Measurements from ENCODE around the gene TPRX1. TPM values are rescaled to one million over a fixed set of nuclear protein-coding genes. Genes with fewer than 3 reads are reported as not detected.
A peak's percentile ranks its signal among the peaks of the same experiment; 100 is the strongest.
"Not testable (repeated sequence)": the region's sequence is repeated elsewhere in the genome, so short reads cannot be mapped to it uniquely, and the experiment has no call there.

Gene TPRX1
- polyA plus RNA-seq, 1 donor, result not detected

DNA sequence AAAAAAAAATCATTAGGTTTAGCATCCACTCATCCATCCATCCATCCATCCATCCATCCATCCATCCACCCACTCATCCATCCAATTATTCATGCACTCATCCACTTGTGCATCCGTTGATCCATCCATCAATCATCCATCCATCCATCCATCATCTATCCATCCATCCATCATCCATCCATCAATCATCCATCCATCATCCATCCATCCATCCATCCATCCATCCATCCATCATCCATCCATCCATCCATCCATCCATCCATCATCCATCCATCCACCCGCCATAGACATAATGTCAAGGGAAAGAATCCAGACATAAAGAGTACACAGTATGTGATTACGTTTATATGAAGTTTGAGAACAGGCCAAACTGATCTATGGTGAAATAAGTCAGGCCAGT is 34.8 kb downstream of the TPRX1 start:
- H3K27me3 ChIP-seq (ENCODE audit: control insufficient read depth, insufficient read depth, low read length), result no peaks in the 10 kb centered on the region
- 40% methylated on average over 1 of the region's 3 CpGs for WGBS (ENCODE audit: insufficient coverage, low lambda C conversion rate)
- no peaks in the 10 kb centered on the region for H3K36me3 ChIP-seq (ENCODE audit: control insufficient read depth, insufficient read depth, low read length)
- H3K27ac ChIP-seq (ENCODE audit: low read length), result no peak overlapping the region
- H3K4me3 ChIP-seq (ENCODE audit: low read length), result no peak overlapping the region
- H3K9me3 ChIP-seq (ENCODE audit: control insufficient read depth, low read depth, low read length), result no peaks in the 10 kb centered on the region
- no peak for DNase-seq
- no peaks in the 10 kb centered on the region for H3K4me1 ChIP-seq (ENCODE audit: control insufficient read depth, insufficient read depth, low read length)

GRCh38 chr19:47768604-47769003 is 35.7 kb downstream of the TPRX1 start:
- no peak for DNase-seq
- no peaks in the 10 kb centered on the region for H3K4me1 ChIP-seq (ENCODE audit: control insufficient read depth, insufficient read depth, low read length)
- H3K4me3 ChIP-seq (ENCODE audit: low read length), result no peak overlapping the region
- no peaks in the 10 kb centered on the region for H3K27me3 ChIP-seq (ENCODE audit: control insufficient read depth, insufficient read depth, low read length)
- no peak overlapping the region for H3K27ac ChIP-seq (ENCODE audit: low read length)
- no CpG with 5 or more reads among the region's 2 CpGs for WGBS (ENCODE audit: insufficient coverage, low lambda C conversion rate)
- no peaks in the 10 kb centered on the region for H3K36me3 ChIP-seq (ENCODE audit: control insufficient read depth, insufficient read depth, low read length)
- H3K9me3 ChIP-seq (ENCODE audit: control insufficient read depth, low read depth, low read length), result no peaks in the 10 kb centered on the region

DNA sequence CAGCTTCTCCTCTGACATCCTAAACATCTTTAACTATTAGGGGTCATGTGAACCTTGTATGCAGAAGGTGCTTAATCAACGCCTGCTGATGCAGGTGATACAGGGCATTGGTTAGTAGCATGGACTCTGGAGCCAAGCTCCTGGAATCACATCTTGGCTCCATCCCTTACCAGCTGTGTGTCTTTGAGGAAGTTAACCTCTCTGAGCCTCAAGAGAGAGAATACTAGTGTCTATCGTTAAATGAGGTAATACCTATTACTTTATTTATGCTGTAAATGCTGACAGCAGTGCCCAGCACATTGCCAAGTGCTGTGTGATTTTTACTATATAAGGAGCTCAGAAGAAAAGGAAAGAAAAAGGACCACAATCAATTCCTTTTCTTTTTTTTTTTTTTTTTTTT is 37.0 kb downstream of the TPRX1 start:
- Histone ChIP-seq H3K27ac (ENCODE audit: low read length) (no peak overlapping the region), H3K27me3 (ENCODE audit: control insufficient read depth, insufficient read depth, low read length) (no peaks in the 10 kb centered on the region), H3K36me3 (ENCODE audit: control insufficient read depth, insufficient read depth, low read length) (no peaks in the 10 kb centered on the region), H3K9me3 (ENCODE audit: control insufficient read depth, low read depth, low read length) (no peaks in the 10 kb centered on the region), H3K4me3 (ENCODE audit: low read length) (no peak overlapping the region), H3K4me1 (ENCODE audit: control insufficient read depth, insufficient read depth, low read length) (no peaks in the 10 kb centered on the region)
- DNase-seq, result no peak
- WGBS (ENCODE audit: insufficient coverage, low lambda C conversion rate), result no CpG with 5 or more reads among the region's 2 CpGs

DNA sequence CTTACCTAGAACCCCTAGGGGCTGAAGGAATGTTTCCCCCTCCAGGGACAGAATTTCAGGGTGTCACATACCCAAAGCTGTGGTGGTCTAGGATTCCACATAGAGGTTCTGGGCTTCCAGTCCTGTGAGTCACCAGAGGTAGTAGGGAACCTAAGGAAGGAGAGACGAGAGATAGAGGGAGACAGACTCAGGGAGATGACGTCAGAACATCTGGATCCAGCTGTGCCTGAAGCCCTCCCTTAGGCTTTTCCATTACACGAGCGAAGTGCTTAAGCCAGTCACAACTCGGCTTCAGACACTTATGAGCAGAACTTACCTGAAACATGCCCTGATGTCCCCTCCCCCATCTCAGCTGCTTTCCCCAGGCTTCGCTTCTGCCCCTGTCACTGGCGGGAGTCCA is 37.7 kb downstream of the TPRX1 start:
- H3K9me3 ChIP-seq (ENCODE audit: control insufficient read depth, low read depth, low read length), result no peaks in the 10 kb centered on the region
- no peaks in the 10 kb centered on the region for H3K4me1 ChIP-seq (ENCODE audit: control insufficient read depth, insufficient read depth, low read length)
- no peak overlapping the region for H3K27ac ChIP-seq (ENCODE audit: low read length)
- no peak for DNase-seq
- no peak overlapping the region for H3K4me3 ChIP-seq (ENCODE audit: low read length)
- WGBS (ENCODE audit: insufficient coverage, low lambda C conversion rate), result no CpG with 5 or more reads among the region's 7 CpGs
- no peaks in the 10 kb centered on the region for H3K27me3 ChIP-seq (ENCODE audit: control insufficient read depth, insufficient read depth, low read length)
- H3K36me3 ChIP-seq (ENCODE audit: control insufficient read depth, insufficient read depth, low read length), result no peaks in the 10 kb centered on the region

DNA sequence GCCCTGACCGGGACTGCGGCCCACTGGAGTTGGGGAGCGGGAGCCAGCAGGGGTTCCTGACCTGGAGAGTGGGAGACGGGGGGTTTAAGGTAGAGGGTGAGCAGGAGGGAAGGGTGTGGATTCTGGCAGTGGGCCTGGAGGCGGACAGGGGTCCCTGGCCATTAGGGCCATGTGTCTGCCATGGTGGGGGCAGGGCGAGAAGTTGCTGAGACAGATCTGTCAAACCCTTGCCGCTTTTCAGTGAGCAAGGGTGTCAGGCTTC is 38.1 kb downstream of the TPRX1 start:
- Histone ChIP-seq H3K36me3 (ENCODE audit: control insufficient read depth, insufficient read depth, low read length) (no peaks in the 10 kb centered on the region), H3K27ac (ENCODE audit: low read length) (no peak overlapping the region), H3K9me3 (ENCODE audit: control insufficient read depth, low read depth, low read length) (no peaks in the 10 kb centered on the region), H3K4me3 (ENCODE audit: low read length) (no peak overlapping the region), H3K27me3 (ENCODE audit: control insufficient read depth, insufficient read depth, low read length) (no peaks in the 10 kb centered on the region), H3K4me1 (ENCODE audit: control insufficient read depth, insufficient read depth, low read length) (no peaks in the 10 kb centered on the region)
- DNase-seq, result no peak
- no CpG with 5 or more reads among the region's 7 CpGs for WGBS (ENCODE audit: insufficient coverage, low lambda C conversion rate)

DNA sequence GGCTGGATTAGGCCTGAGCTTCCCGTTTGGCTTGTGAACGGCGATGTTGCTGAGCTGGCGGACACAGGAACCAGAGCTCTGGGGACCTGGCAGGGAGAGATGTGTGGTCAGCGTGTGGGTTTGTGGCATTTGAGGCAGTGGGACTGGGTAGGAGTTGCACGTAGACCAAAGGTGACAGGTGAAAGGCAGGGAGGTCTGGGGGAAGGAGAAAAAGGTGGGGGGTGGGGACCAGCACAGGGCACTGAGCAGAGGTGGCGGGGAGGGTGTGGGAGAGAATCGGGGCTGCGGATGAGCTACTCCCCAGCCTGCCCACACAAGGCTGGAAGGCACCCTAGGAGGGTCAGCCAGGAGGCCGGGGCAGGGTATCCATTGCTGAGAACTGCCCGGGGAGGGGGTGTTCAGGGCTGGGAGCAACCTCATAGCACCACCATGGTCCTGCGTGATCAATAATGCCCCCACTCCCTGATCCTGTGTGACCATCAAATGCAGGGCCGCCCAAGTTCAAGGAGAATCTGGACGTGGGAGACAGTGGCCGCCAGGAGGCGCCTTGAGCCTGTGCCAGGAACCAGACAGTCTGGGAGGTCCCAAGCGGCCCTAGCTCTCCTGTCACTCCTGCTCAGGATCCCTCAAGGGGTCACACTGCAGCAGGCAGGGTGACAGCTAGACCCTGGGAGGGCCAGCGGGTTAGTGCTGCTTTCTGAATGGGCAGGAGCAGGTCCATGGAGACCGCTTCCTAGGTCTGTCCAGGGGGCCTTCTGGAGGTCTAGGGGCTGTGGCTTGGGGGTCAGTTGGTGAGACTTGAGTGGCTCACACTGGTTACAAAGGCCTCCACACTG is 38.6 kb downstream of the TPRX1 start:
- no peak overlapping the region for H3K4me3 ChIP-seq (ENCODE audit: low read length)
- WGBS (ENCODE audit: insufficient coverage, low lambda C conversion rate), result no CpG with 5 or more reads among the region's 19 CpGs
- DNase-seq, result peak; percentile 39 to 49

DNA sequence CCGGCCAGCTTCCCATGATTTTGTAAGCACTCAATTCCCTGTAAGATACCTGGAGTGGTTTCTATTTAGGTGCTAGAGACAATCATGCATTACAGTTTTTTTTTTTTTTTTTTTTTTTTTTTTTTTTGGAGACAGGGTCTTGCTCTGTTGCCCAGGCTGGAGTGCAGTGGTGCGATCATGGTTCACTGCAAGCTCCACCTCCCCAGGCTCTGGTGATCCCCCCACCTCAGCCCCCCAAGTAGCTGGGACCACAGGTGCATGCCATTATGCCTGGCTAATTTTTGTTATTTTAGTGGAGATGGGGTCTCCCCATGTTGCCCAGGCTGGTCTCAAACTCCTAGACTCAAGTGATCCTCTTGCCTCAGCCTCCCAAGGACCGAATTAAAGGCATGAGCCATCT is 39.6 kb downstream of the TPRX1 start:
- not testable (repeated sequence) for H3K4me1 ChIP-seq (ENCODE audit: control insufficient read depth, insufficient read depth, low read length); H3K27ac ChIP-seq (ENCODE audit: low read length); H3K9me3 ChIP-seq (ENCODE audit: control insufficient read depth, low read depth, low read length); DNase-seq; H3K36me3 ChIP-seq (ENCODE audit: control insufficient read depth, insufficient read depth, low read length); H3K4me3 ChIP-seq (ENCODE audit: low read length); H3K27me3 ChIP-seq (ENCODE audit: control insufficient read depth, insufficient read depth, low read length)
- WGBS (ENCODE audit: insufficient coverage, low lambda C conversion rate), result no CpG with 5 or more reads among the region's 3 CpGs

More for the DNA sequence above, 38.6 kb downstream of the TPRX1 start:
- Histone ChIP-seq H3K27ac (ENCODE audit: low read length) (no peak overlapping the region), H3K36me3 (ENCODE audit: control insufficient read depth, insufficient read depth, low read length) (peaks cover under 1% of the 10 kb centered on the region), H3K4me1 (ENCODE audit: control insufficient read depth, insufficient read depth, low read length) (no peaks in the 10 kb centered on the region), H3K27me3 (ENCODE audit: control insufficient read depth, insufficient read depth, low read length) (no peaks in the 10 kb centered on the region), H3K9me3 (ENCODE audit: control insufficient read depth, low read depth, low read length) (no peaks in the 10 kb centered on the region)

- Histone ChIP-seq H3K9me3 (ENCODE audit: control insufficient read depth, low read depth, low read length) (no peaks in the 10 kb centered on the region), H3K36me3 (ENCODE audit: control insufficient read depth, insufficient read depth, low read length) (peaks cover 8% of the 10 kb centered on the region), H3K4me3 (ENCODE audit: low read length) (no peak overlapping the region), H3K27ac (ENCODE audit: low read length) (no peak overlapping the region), H3K27me3 (ENCODE audit: control insufficient read depth, insufficient read depth, low read length) (no peaks in the 10 kb centered on the region), H3K4me1 (ENCODE audit: control insufficient read depth, insufficient read depth, low read length) (peaks cover 6% of the 10 kb centered on the region)
- no CpG with 5 or more reads among the region's 18 CpGs for WGBS (ENCODE audit: insufficient coverage, low lambda C conversion rate)
- DNase-seq, result no peak
These were observed 41.6 kb downstream of the TPRX1 start for GRCh38 chr19:47762615-47763308.

DNA sequence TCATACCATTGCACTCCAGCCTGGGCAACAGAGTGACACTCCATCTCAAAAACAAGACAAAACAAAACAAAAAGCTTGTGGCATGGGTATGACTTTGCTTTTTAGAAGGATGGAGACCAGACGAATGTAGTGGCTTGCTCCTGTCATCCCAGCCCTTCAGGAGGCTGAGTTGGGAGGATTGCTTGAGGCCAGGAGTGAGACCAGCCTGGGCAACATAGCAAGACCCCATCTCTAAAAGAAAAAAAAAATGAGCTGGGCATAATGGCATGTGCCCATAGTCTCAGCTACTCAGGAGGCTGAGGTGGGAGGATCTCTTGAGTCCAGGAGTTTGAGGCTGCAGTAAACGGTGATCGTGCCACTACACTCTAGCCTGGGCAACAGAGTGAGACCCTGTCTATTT is 42.2 kb downstream of the TPRX1 start:
- Histone ChIP-seq H3K27me3 (ENCODE audit: control insufficient read depth, insufficient read depth, low read length) (no peaks in the 10 kb centered on the region), H3K4me3 (ENCODE audit: low read length) (no peak overlapping the region), H3K27ac (ENCODE audit: low read length) (no peak overlapping the region), H3K9me3 (ENCODE audit: control insufficient read depth, low read depth, low read length) (no peaks in the 10 kb centered on the region), H3K4me1 (ENCODE audit: control insufficient read depth, insufficient read depth, low read length) (peaks cover 10% of the 10 kb centered on the region), H3K36me3 (ENCODE audit: control insufficient read depth, insufficient read depth, low read length) (peaks cover 13% of the 10 kb centered on the region)
- no peak for DNase-seq
- WGBS (ENCODE audit: insufficient coverage, low lambda C conversion rate), result no CpG with 5 or more reads among the region's 3 CpGs

DNA sequence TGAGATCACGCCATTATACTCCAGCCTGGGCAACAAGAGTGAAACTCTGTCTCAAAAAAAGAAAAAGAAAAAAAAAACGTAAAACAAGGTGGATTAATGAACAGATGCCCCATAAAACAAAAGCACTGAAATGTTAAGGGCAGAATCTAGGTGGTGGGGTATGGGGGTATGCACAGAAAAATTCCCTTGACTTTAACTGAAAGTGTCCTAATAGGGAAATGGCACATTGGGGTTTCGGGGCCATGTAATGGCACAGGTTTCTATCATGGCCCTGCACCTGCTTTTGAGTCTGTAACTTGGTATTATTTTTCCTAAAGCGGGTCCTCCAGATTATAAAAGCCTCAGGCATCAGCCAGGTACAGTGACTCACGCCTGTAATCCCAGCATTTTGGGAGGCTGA is 42.8 kb downstream of the TPRX1 start:
- Histone ChIP-seq H3K27me3 (ENCODE audit: control insufficient read depth, insufficient read depth, low read length) (no peaks in the 10 kb centered on the region), H3K4me1 (ENCODE audit: control insufficient read depth, insufficient read depth, low read length) (peaks cover 16% of the 10 kb centered on the region), H3K9me3 (ENCODE audit: control insufficient read depth, low read depth, low read length) (no peaks in the 10 kb centered on the region), H3K4me3 (ENCODE audit: low read length) (no peak overlapping the region), H3K36me3 (ENCODE audit: control insufficient read depth, insufficient read depth, low read length) (peaks cover 19% of the 10 kb centered on the region), H3K27ac (ENCODE audit: low read length) (no peak overlapping the region)
- DNase-seq, result no peak
- no CpG with 5 or more reads among the region's 5 CpGs for WGBS (ENCODE audit: insufficient coverage, low lambda C conversion rate)

DNA sequence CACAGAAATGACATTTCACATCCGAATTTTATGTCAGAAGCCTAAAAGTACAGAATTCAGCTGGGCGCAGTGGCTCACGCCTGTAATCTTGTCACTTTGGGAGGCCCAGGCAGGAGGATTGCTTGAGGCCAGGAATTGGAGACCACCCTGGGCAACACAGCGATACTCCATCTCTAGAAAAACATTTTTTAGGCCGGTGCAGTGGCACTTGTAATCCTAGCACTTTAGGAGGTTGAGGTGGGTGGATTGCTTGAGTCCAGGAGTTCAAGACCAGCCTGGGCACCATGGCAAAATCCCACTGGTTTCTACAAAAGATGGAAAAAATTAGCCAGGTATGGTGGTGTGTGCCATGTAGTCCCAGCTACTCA is 43.7 kb downstream of the TPRX1 start:
- Histone ChIP-seq H3K4me3 (ENCODE audit: low read length) (no peak overlapping the region), H3K9me3 (ENCODE audit: control insufficient read depth, low read depth, low read length) (no peaks in the 10 kb centered on the region), H3K4me1 (ENCODE audit: control insufficient read depth, insufficient read depth, low read length) (peaks cover 16% of the 10 kb centered on the region), H3K27ac (ENCODE audit: low read length) (no peak overlapping the region), H3K27me3 (ENCODE audit: control insufficient read depth, insufficient read depth, low read length) (no peaks in the 10 kb centered on the region), H3K36me3 (ENCODE audit: control insufficient read depth, insufficient read depth, low read length) (peaks cover 28% of the 10 kb centered on the region)
- WGBS (ENCODE audit: insufficient coverage, low lambda C conversion rate), result no CpG with 5 or more reads among the region's 5 CpGs
- no peak for DNase-seq

Data from large intestine (tissue), 3 donors.